IMR-90 (cell line): ENCODE data around the gene KIF3B. TPM values are rescaled to one million over a fixed set of nuclear protein-coding genes. Genes with fewer than 3 reads are reported as not detected.

Source experiments
- ATAC-seq: fragments of 200-7000 bp; cut with Tn5 transposase; 2 replicates; pipeline ENCODE4 v1.9.1; 2020; ENCODE audit warnings: low read depth, mild to moderate bottlenecking, moderate library complexity
- BruUV-seq: library from RNA; stranded (reverse); fragments of 400-500 nt; replicated peaks from 2 replicates; lab custom pipeline; 2021; lab: Mats Ljungman, UMichigan
- CTCF ChIA-PET: fragments of 300-600 bp; formaldehyde crosslinking; extraction: SDS; loops from one replicate; lab custom pipeline; 2021; ENCODE audit warnings: antibody characterized with exemption; lab: Yijun Ruan, JAX
- POLR2A ChIA-PET: fragments of 300-600 bp; sonication (Branson Sonifier 250); formaldehyde crosslinking; loops from one replicate; lab custom pipeline; 2022; ENCODE audit warnings: antibody characterized with exemption; ENCODE audit not compliant: unreplicated experiment; lab: Charles Lee
- DNase-seq: peaks from one replicate; pipeline ENCODE4 v3.0.0; 2013
- H2AFZ ChIP-seq: replicated peaks from 2 replicates; pipeline ENCODE3; 2013; ENCODE audit warnings: low read length, mild to moderate bottlenecking; ENCODE audit not compliant: poor library complexity
- H2AK5ac ChIP-seq: 2 replicates; pipeline ENCODE4 v1.6.1; 2013; ENCODE audit warnings: low read depth, low read length, inconsistent platforms
- H2AK9ac ChIP-seq: replicated peaks from 2 replicates; pipeline ENCODE3; 2013; ENCODE audit warnings: mild to moderate bottlenecking, low read depth, low read length, moderate library complexity; ENCODE audit not compliant: poor library complexity
- H2BK120ac ChIP-seq: 2 replicates; pipeline ENCODE4 v1.6.1; 2013; ENCODE audit warnings: low read depth, low read length, inconsistent platforms
- H2BK15ac ChIP-seq: 3 replicates; pipeline ENCODE4 v1.6.1; 2013; ENCODE audit warnings: low read depth, low read length, inconsistent platforms
- H2BK20ac ChIP-seq: 2 replicates; pipeline ENCODE4 v1.6.1; 2013; ENCODE audit warnings: low read depth, mild to moderate bottlenecking, inconsistent platforms, low read length, moderate library complexity
- H2BK5ac ChIP-seq: 2 replicates; pipeline ENCODE4 v1.6.1; 2013; ENCODE audit warnings: mild to moderate bottlenecking, low read depth, low read length, inconsistent platforms; ENCODE audit not compliant: poor library complexity, severe bottlenecking
- H3K14ac ChIP-seq: replicated peaks from 2 replicates; pipeline ENCODE4 v1.6.1; 2013; ENCODE audit warnings: low read depth, low read length, inconsistent platforms
- H3K18ac ChIP-seq: 2 replicates; pipeline ENCODE4 v1.6.1; 2013; ENCODE audit warnings: low read depth, low read length, control low read depth
- H3K23ac ChIP-seq: 2 replicates; pipeline ENCODE4 v1.6.1; 2013; ENCODE audit warnings: low read depth, low read length, inconsistent platforms
- H3K27ac ChIP-seq: 2 replicates; pipeline ENCODE4 v1.5.1; 2013; ENCODE audit warnings: mild to moderate bottlenecking, control low read depth, low read length; ENCODE audit not compliant: insufficient read depth
- H3K27me3 ChIP-seq: 2 replicates; pipeline ENCODE4 v1.6.1; 2013; ENCODE audit warnings: low read length; ENCODE audit not compliant: control insufficient read depth, insufficient read depth
- H3K36me3 ChIP-seq: 2 replicates; pipeline ENCODE4 v1.6.1; 2013; ENCODE audit warnings: low read length, mixed read lengths; ENCODE audit not compliant: control insufficient read depth, insufficient read depth
- H3K4ac ChIP-seq: 2 replicates; pipeline ENCODE4 v1.6.1; 2013; ENCODE audit warnings: low read depth, low read length, inconsistent platforms
- H3K4me1 ChIP-seq: 2 replicates; pipeline ENCODE4 v1.6.1; 2013; ENCODE audit warnings: low read length, mixed read lengths; ENCODE audit not compliant: control insufficient read depth, insufficient read depth
- H3K4me2 ChIP-seq: 2 replicates; pipeline ENCODE4 v1.6.1; 2013; ENCODE audit warnings: low read depth, mild to moderate bottlenecking, control low read depth, low read length, moderate library complexity
- H3K4me3 ChIP-seq: 2 replicates; pipeline ENCODE4 v1.5.1; 2013; ENCODE audit warnings: low read depth, mild to moderate bottlenecking, control low read depth, low read length, moderate library complexity; ENCODE audit not compliant: insufficient read depth
- H3K56ac ChIP-seq: 2 replicates; pipeline ENCODE4 v1.6.1; 2013; ENCODE audit warnings: low read length, inconsistent platforms; ENCODE audit not compliant: insufficient read depth; ENCODE audit errors: extremely low read depth
- H3K79me1 ChIP-seq, 2 experiments: 2 replicates each; pipeline ENCODE4 v1.6.1; 2013; ENCODE audit warnings: low read length in 2 of 2, inconsistent platforms in 1 of 2, low read depth in 1 of 2
- H3K9ac ChIP-seq: 2 replicates; pipeline ENCODE4 v1.6.1; 2013; ENCODE audit warnings: low read depth, low read length, control low read depth
- H3K9me1 ChIP-seq: 2 replicates; pipeline ENCODE4 v1.6.1; 2013; ENCODE audit warnings: low read length, inconsistent platforms; ENCODE audit not compliant: insufficient read depth
- H3K9me3 ChIP-seq: 2 replicates; pipeline ENCODE4 v1.6.1; 2013; ENCODE audit warnings: low read length; ENCODE audit not compliant: control insufficient read depth, insufficient read depth
- H4K20me1 ChIP-seq: 2 replicates; pipeline ENCODE4 v1.6.1; 2013; ENCODE audit warnings: low read length, inconsistent platforms; ENCODE audit not compliant: insufficient read depth
- H4K5ac ChIP-seq: 2 replicates; pipeline ENCODE4 v1.6.1; 2013; ENCODE audit warnings: mild to moderate bottlenecking, low read depth, low read length, control low read depth
- H4K8ac ChIP-seq, 2 experiments: 2 replicates each; pipeline ENCODE4 v1.6.1; 2013; ENCODE audit warnings: low read depth in 2 of 2, low read length in 2 of 2, control low read depth in 1 of 2, inconsistent platforms in 1 of 2
- H4K91ac ChIP-seq: 2 replicates; pipeline ENCODE4 v1.6.1; 2013; ENCODE audit warnings: low read depth, low read length, inconsistent platforms; ENCODE audit not compliant: insufficient read depth
- CHD1 ChIP-seq: IDR thresholded peaks from 2 replicates; pipeline ENCODE4 v1.6.1; 2012; ENCODE audit warnings: low read depth, low read length, improper control_type of control experiment
- RAD21 ChIP-seq: IDR thresholded peaks from 2 replicates; pipeline ENCODE4 v1.6.1; 2012; ENCODE audit warnings: low read length, improper control_type of control experiment
- RFX5 ChIP-seq: IDR thresholded peaks from 2 replicates; pipeline ENCODE4 v1.8.0; 2012; ENCODE audit warnings: low read depth, mild to moderate bottlenecking, low read length, moderate library complexity
- SMC3 ChIP-seq: fragments of 150-350 bp; IDR thresholded peaks from 2 replicates; pipeline ENCODE4 v1.6.1; 2016; ENCODE audit warnings: low read depth, mild to moderate bottlenecking, antibody characterized with exemption, low read length, moderate library complexity
- dilution Hi-C: fragments of 300-500 bp; cut with HindIII; formaldehyde crosslinking; loops from one replicate; pipeline ENCODE4 v1.14.3; 2018; ENCODE audit warnings: low sequenced_read_pairs; ENCODE audit not compliant: unreplicated experiment
- in situ Hi-C: fragments of 300-500 bp; cut with MboI; formaldehyde crosslinking; loops from 3 replicates; pipeline ENCODE4 v1.14.3; 2019; ENCODE audit warnings: low sequenced_read_pairs, inconsistent platforms, mixed read lengths
- intact Hi-C: fragments of 100-400 bp; cut with micrococcal nuclease; formaldehyde crosslinking; loops from 2 replicates; pipeline ENCODE4 v1.10.0; 2022
- polyA plus RNA-seq, 3 experiments: library from polyadenylated mRNA; depleted of rRNA; stranded (reverse); fragments of >200 nt; gene quantifications; 2 replicates each; pipeline ENCODE4 v1.2.3, GENCODE V29; 2012; ENCODE audit warnings: low replicate concordance in 1 of 3
- total RNA-seq: library from RNA; depleted of rRNA; stranded (reverse); fragments of >200 nt; gene quantifications from 2 replicates; pipeline ENCODE4 v1.2.3, GENCODE V29; 2012
- TF ChIP-seq, protein P1 (sequence below): conservative IDR thresholded peaks from 2 replicates; pipeline ENCODE4 v1.5.1; 2012; ENCODE audit warnings: mild to moderate bottlenecking, low read depth, low read length, improper control_type of control experiment

The KIF3B gene
- total and polyA plus RNA-seq, 2 of the 4 experiments (the other 2 are of a cell fraction), result 17.1 to 28.1 TPM

DNA sequence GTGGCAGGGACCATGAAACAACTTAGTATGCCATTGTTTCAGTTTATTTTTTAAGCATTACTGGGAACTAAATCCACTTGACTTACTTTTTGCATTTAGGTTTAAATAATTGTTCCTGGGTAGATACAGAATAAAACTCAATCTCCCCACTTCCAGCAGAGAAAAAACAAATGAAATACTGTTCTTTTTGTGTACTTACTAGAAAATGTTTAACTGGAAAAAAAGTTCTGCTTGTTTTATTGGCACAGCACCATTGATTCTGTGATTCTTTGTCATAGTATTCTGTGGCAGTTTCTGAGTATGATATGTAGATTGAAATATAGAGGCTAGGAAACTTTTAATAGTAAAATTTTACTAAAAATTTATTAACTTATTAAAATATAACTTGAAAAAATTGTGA lies 90.9 kb downstream of the KIF3B start:
- Histone ChIP-seq H3K56ac (no peak overlapping the region), H3K9ac (no peak overlapping the region), H2AK9ac (no peak overlapping the region), H3K18ac (no peak overlapping the region), H2AFZ (no peak overlapping the region), H3K4me1 (peaks cover 7% of the 10 kb centered on the region), H2BK20ac (no peak overlapping the region), H3K79me1 (peaks cover 40 to 87% of the 10 kb centered on the region in 2 experiments), H4K5ac (no peak overlapping the region), H3K4ac (no peak overlapping the region), H2BK5ac (no peak overlapping the region), H3K4me2 (no peak overlapping the region), H3K23ac (no peak overlapping the region), H3K9me1 (peaks cover 30% of the 10 kb centered on the region), H4K20me1 (peaks cover 75% of the 10 kb centered on the region), H2BK15ac (no peak overlapping the region), H4K91ac (no peak overlapping the region), H3K36me3 (peaks cover 9% of the 10 kb centered on the region), H3K14ac (no peak overlapping the region), H3K9me3 (no peaks in the 10 kb centered on the region), H2AK5ac (no peak overlapping the region), H4K8ac (no peak overlapping the region), H3K4me3 (no peak overlapping the region), H3K27ac (no peak overlapping the region), H2BK120ac (no peak overlapping the region), H3K27me3 (no peaks in the 10 kb centered on the region)
- ChIA-PET POLR2A (interaction anchor here (0.6 to 1.3 kb wide), 2 partner anchors 11 to 46 kb away, joined by 3 read pairs; partner anchors contain the start of gene ASXL1), CTCF (interaction anchor here (1.2 kb wide), 1 partner anchor 17 kb away, joined by 3 read pairs; no protein-coding TSS in a partner anchor)
- intact Hi-C loops, result no loop called here
- dilution Hi-C loops, result no loop called here
- no peak for DNase-seq
- no TSS peak for BruUV-seq
- in situ Hi-C loops, result no loop called here
- TF ChIP-seq RAD21 (no peak), RFX5 (no peak), CHD1 (no peak), SMC3 (no peak)
- TF ChIP-seq, protein P1, sequence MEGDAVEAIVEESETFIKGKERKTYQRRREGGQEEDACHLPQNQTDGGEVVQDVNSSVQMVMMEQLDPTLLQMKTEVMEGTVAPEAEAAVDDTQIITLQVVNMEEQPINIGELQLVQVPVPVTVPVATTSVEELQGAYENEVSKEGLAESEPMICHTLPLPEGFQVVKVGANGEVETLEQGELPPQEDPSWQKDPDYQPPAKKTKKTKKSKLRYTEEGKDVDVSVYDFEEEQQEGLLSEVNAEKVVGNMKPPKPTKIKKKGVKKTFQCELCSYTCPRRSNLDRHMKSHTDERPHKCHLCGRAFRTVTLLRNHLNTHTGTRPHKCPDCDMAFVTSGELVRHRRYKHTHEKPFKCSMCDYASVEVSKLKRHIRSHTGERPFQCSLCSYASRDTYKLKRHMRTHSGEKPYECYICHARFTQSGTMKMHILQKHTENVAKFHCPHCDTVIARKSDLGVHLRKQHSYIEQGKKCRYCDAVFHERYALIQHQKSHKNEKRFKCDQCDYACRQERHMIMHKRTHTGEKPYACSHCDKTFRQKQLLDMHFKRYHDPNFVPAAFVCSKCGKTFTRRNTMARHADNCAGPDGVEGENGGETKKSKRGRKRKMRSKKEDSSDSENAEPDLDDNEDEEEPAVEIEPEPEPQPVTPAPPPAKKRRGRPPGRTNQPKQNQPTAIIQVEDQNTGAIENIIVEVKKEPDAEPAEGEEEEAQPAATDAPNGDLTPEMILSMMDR, result no peak
- ATAC-seq, result no peak
